ENCODE data around the gene ADAMTS18.

Gene ADAMTS18

GRCh38 chr16:77402672-77403071, 32.2 kb downstream of the ADAMTS18 start:
- POLR2A ChIA-PET: no interaction called here
- Histone ChIP-seq H3K27ac (ENCODE audit: extremely low read depth, low read depth, low read length) (no peak overlapping the region), H3K36me3 (ENCODE audit: control insufficient read depth in 2 of 2, insufficient read depth in 1 of 2, low read length in 2 of 2) (no peaks in the 10 kb centered on the region), H3K4me3 (ENCODE audit: low read depth, low read length) (no peak overlapping the region), H3K9me3 (ENCODE audit: control insufficient read depth, insufficient read depth, low read depth, low read length) (no peaks in the 10 kb centered on the region), H3K4me1 (ENCODE audit: control insufficient read depth, insufficient read depth, low read length) (peaks cover 9% of the 10 kb centered on the region)
- no peak for TF ChIP-seq ZNF214 (tag by site-specific recombination; IDR thresholded peaks at IDR 0.05; ENCODE audit: borderline replicate concordance)
- TF ChIP-seq PRDM10 (tag by site-specific recombination; IDR thresholded peaks at IDR 0.05): no peak
- TF ChIP-seq ZBTB7A (tag by site-specific recombination; IDR thresholded peaks at IDR 0.05; ENCODE audit: low read depth): no peak
- TF ChIP-seq ZNF585B (tag by site-specific recombination; IDR thresholded peaks at IDR 0.05): no peak
- no peak for TF ChIP-seq ZNF157 (tag by site-specific recombination; IDR thresholded peaks at IDR 0.05)
- TF ChIP-seq, protein P1, sequence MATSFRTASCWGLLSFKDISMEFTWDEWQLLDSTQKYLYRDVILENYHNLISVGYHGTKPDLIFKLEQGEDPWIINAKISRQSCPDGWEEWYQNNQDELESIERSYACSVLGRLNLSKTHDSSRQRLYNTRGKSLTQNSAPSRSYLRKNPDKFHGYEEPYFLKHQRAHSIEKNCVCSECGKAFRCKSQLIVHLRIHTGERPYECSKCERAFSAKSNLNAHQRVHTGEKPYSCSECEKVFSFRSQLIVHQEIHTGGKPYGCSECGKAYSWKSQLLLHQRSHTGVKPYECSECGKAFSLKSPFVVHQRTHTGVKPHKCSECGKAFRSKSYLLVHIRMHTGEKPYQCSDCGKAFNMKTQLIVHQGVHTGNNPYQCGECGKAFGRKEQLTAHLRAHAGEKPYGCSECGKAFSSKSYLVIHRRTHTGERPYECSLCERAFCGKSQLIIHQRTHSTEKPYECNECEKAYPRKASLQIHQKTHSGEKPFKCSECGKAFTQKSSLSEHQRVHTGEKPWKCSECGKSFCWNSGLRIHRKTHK (tag by site-specific recombination; IDR thresholded peaks at IDR 0.05): no peak
- no peak for TF ChIP-seq KLF16 (tag by site-specific recombination; IDR thresholded peaks at IDR 0.05)
- no peak for TF ChIP-seq ZBTB17 (tag by site-specific recombination; IDR thresholded peaks at IDR 0.05)
- no peak for TF ChIP-seq ZBTB44 (tag by site-specific recombination; IDR thresholded peaks at IDR 0.05)
- CTCF ChIA-PET: no interaction called here

GRCh38 chr16:77402118-77402517, 32.7 kb downstream of the ADAMTS18 start:
- ChIA-PET CTCF (no interaction called here), POLR2A (no interaction called here)
- no peak for TF ChIP-seq ZBTB21 (tag by site-specific recombination; IDR thresholded peaks at IDR 0.05)
- TF ChIP-seq ZNF785 (tag by site-specific recombination; IDR thresholded peaks at IDR 0.05): no peak
- TF ChIP-seq ZNF624 (tag by site-specific recombination; IDR thresholded peaks at IDR 0.05): no peak
- TF ChIP-seq YY2 (tag by site-specific recombination; IDR thresholded peaks at IDR 0.05): no peak
- no peak for TF ChIP-seq HOXC10 (CRISPR knock-in tag; IDR thresholded peaks at IDR 0.05)
- no peak for TF ChIP-seq ZNF830 (tag by site-specific recombination; IDR thresholded peaks at IDR 0.05; ENCODE audit: low read depth)
- no peak for TF ChIP-seq SCRT1 (tag by site-specific recombination; IDR thresholded peaks at IDR 0.05; ENCODE audit: borderline replicate concordance)
- no peak for TF ChIP-seq KLF10 (tag by site-specific recombination; IDR thresholded peaks at IDR 0.05)
- no peak for TF ChIP-seq ZNF2 (tag by site-specific recombination; IDR thresholded peaks at IDR 0.05)
- TF ChIP-seq ZNF670 (tag by site-specific recombination; IDR thresholded peaks at IDR 0.05; ENCODE audit: low read depth): no peak
- no peak for TF ChIP-seq ZNF138 (tag by site-specific recombination; IDR thresholded peaks at IDR 0.05; ENCODE audit: borderline replicate concordance)
- no peak for TF ChIP-seq ZNF514 (tag by site-specific recombination; IDR thresholded peaks at IDR 0.05)
- no peak for TF ChIP-seq ZSCAN16 (tag by site-specific recombination; IDR thresholded peaks at IDR 0.05)
- no peak for TF ChIP-seq ZNF366 (tag by site-specific recombination; conservative IDR thresholded peaks at IDR 0.05)
- TF ChIP-seq ZSCAN18 (tag by site-specific recombination; IDR thresholded peaks at IDR 0.05): no peak
- TF ChIP-seq ZNF645 (tag by site-specific recombination; IDR thresholded peaks at IDR 0.05): no peak
- Histone ChIP-seq H3K36me3 (ENCODE audit: control insufficient read depth in 2 of 2, insufficient read depth in 1 of 2, low read length in 2 of 2) (no peaks in the 10 kb centered on the region), H3K9me3 (ENCODE audit: control insufficient read depth, insufficient read depth, low read depth, low read length) (no peaks in the 10 kb centered on the region), H3K27ac (ENCODE audit: extremely low read depth, low read depth, low read length) (no peak overlapping the region), H3K4me1 (ENCODE audit: control insufficient read depth, insufficient read depth, low read length) (peaks cover 9% of the 10 kb centered on the region), H3K4me3 (ENCODE audit: low read depth, low read length) (no peak overlapping the region)

All from HEK293 (cell line).